SK-N-SH treated with all-trans-retinoic acid at 6 μM for 48 hours (cell line): ENCODE results near the gene ST3GAL5.
"Not testable (repeated sequence)": the region's sequence is repeated elsewhere in the genome, so short reads cannot be mapped to it uniquely, and the experiment has no call there.

Source experiments
- ATAC-seq: fragments of 200-7000 bp; cut with Tn5 transposase; 3 replicates; pipeline ENCODE4 v1.9.1; 2020; ENCODE audit warnings: mild to moderate bottlenecking, moderate library complexity
- ARNTL ChIP-seq: fragments of 450-650 bp; formaldehyde crosslinking; IDR thresholded peaks from 2 replicates; pipeline ENCODE4 v1.5.0; 2020; ENCODE audit warnings: low read depth, mild to moderate bottlenecking, moderate library complexity, borderline replicate concordance
- BACH2 ChIP-seq: fragments of 250-450 bp; sonication (Bioruptor Pico); IDR thresholded peaks from 2 replicates; pipeline ENCODE4 v1.9.0; 2021; ENCODE audit warnings: mild to moderate bottlenecking, borderline replicate concordance
- ESRRG ChIP-seq: fragments of 250-450 bp; sonication (Bioruptor Pico); IDR thresholded peaks from 2 replicates; pipeline ENCODE4 v1.6.1; 2021; ENCODE audit warnings: mild to moderate bottlenecking
- ISL1 ChIP-seq: fragments of 250-450 bp; sonication (Bioruptor Pico); IDR thresholded peaks from 2 replicates; pipeline ENCODE4 v2.1.2; 2022; ENCODE audit warnings: mild to moderate bottlenecking, moderate library complexity
- OSR1 ChIP-seq: fragments of 250-450 bp; sonication (Bioruptor Pico); IDR thresholded peaks from 2 replicates; pipeline ENCODE4 v1.8.0; 2022; ENCODE audit warnings: moderate library complexity, mild to moderate bottlenecking, inconsistent platforms
- RARB ChIP-seq: fragments of 250-450 bp; sonication (Bioruptor Pico); IDR thresholded peaks from 2 replicates; pipeline ENCODE4 v1.8.0; 2021; ENCODE audit warnings: mild to moderate bottlenecking, moderate library complexity
- SNAI2 ChIP-seq: fragments of 250-450 bp; sonication (Bioruptor Pico); IDR thresholded peaks from 2 replicates; pipeline ENCODE4 v1.5.0; 2020; ENCODE audit warnings: mild to moderate bottlenecking, moderate library complexity
- TOX ChIP-seq: fragments of 250-450 bp; sonication (Bioruptor Pico); IDR thresholded peaks from 2 replicates; pipeline ENCODE4 v1.8.0; 2021; ENCODE audit warnings: mild to moderate bottlenecking, moderate library complexity, borderline replicate concordance
- ZC3H10 ChIP-seq: fragments of 250-450 bp; sonication (Bioruptor Pico); IDR thresholded peaks from 2 replicates; pipeline ENCODE4 v1.5.1; 2021; ENCODE audit warnings: mild to moderate bottlenecking, moderate library complexity
- ZFP3 ChIP-seq: fragments of 250-450 bp; sonication (Bioruptor Pico); IDR thresholded peaks from 2 replicates; pipeline ENCODE4 v1.5.0; 2020; ENCODE audit warnings: mild to moderate bottlenecking, moderate library complexity
- ZNF70 ChIP-seq: fragments of 450-650 bp; formaldehyde crosslinking; IDR thresholded peaks from 2 replicates; pipeline ENCODE4 v1.5.0; 2020; ENCODE audit warnings: mild to moderate bottlenecking, moderate library complexity
- ZNF8 ChIP-seq: fragments of 450-650 bp; formaldehyde crosslinking; IDR thresholded peaks from 2 replicates; pipeline ENCODE4 v1.5.0; 2020; ENCODE audit warnings: mild to moderate bottlenecking, moderate library complexity
- TF ChIP-seq, protein P1 (sequence below): fragments of 250-450 bp; sonication (Bioruptor Pico); IDR thresholded peaks from 2 replicates; pipeline ENCODE4 v1.8.0; 2020; ENCODE audit warnings: mild to moderate bottlenecking, moderate library complexity, borderline replicate concordance
- TF ChIP-seq, protein P2 (sequence below): fragments of 250-450 bp; sonication (Bioruptor Pico); IDR thresholded peaks from 2 replicates; pipeline ENCODE4 v1.5.0; 2020; ENCODE audit warnings: mild to moderate bottlenecking, moderate library complexity
- TF ChIP-seq, protein P3 (sequence below): fragments of 250-450 bp; sonication (Bioruptor Pico); IDR thresholded peaks from 2 replicates; pipeline ENCODE4 v1.8.0; 2021; ENCODE audit warnings: low read depth, mild to moderate bottlenecking, moderate library complexity, borderline replicate concordance

Gene ST3GAL5

DNA sequence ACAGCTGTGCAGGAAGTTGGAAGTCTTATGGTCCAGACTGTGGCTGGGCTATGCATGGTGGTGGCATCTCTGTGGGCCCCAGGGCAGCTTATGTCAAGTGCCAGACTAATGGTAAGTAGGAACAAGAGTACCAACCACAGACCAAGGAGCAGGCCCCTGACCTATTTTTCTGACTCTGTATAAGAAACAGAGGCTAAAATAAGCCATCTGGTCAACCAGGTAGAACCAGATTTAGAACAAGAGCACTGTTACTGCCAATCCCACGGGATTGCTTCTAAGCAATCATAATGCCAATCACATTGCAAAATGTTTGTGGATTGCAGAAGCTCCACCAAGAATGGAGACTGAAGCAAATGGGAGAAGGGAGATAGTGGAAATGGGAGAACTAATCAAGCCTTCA lies 11.1 kb upstream of the ST3GAL5 start (continued):
- TF ChIP-seq, protein P1, sequence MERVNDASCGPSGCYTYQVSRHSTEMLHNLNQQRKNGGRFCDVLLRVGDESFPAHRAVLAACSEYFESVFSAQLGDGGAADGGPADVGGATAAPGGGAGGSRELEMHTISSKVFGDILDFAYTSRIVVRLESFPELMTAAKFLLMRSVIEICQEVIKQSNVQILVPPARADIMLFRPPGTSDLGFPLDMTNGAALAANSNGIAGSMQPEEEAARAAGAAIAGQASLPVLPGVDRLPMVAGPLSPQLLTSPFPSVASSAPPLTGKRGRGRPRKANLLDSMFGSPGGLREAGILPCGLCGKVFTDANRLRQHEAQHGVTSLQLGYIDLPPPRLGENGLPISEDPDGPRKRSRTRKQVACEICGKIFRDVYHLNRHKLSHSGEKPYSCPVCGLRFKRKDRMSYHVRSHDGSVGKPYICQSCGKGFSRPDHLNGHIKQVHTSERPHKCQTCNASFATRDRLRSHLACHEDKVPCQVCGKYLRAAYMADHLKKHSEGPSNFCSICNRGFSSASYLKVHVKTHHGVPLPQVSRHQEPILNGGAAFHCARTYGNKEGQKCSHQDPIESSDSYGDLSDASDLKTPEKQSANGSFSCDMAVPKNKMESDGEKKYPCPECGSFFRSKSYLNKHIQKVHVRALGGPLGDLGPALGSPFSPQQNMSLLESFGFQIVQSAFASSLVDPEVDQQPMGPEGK: no peak
- TF ChIP-seq ZFP3: no peak
- TF ChIP-seq, protein P2, sequence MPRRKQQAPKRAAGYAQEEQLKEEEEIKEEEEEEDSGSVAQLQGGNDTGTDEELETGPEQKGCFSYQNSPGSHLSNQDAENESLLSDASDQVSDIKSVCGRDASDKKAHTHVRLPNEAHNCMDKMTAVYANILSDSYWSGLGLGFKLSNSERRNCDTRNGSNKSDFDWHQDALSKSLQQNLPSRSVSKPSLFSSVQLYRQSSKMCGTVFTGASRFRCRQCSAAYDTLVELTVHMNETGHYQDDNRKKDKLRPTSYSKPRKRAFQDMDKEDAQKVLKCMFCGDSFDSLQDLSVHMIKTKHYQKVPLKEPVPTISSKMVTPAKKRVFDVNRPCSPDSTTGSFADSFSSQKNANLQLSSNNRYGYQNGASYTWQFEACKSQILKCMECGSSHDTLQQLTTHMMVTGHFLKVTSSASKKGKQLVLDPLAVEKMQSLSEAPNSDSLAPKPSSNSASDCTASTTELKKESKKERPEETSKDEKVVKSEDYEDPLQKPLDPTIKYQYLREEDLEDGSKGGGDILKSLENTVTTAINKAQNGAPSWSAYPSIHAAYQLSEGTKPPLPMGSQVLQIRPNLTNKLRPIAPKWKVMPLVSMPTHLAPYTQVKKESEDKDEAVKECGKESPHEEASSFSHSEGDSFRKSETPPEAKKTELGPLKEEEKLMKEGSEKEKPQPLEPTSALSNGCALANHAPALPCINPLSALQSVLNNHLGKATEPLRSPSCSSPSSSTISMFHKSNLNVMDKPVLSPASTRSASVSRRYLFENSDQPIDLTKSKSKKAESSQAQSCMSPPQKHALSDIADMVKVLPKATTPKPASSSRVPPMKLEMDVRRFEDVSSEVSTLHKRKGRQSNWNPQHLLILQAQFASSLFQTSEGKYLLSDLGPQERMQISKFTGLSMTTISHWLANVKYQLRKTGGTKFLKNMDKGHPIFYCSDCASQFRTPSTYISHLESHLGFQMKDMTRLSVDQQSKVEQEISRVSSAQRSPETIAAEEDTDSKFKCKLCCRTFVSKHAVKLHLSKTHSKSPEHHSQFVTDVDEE (CRISPR knock-in tag): no peak
- no peak for TF ChIP-seq TOX (CRISPR knock-in tag)
- no peak for TF ChIP-seq ZNF70
- no peak for TF ChIP-seq ESRRG (CRISPR knock-in tag)
- TF ChIP-seq ISL1 (CRISPR knock-in tag): no peak
- TF ChIP-seq RARB (CRISPR knock-in tag): no peak
- TF ChIP-seq, protein P3, sequence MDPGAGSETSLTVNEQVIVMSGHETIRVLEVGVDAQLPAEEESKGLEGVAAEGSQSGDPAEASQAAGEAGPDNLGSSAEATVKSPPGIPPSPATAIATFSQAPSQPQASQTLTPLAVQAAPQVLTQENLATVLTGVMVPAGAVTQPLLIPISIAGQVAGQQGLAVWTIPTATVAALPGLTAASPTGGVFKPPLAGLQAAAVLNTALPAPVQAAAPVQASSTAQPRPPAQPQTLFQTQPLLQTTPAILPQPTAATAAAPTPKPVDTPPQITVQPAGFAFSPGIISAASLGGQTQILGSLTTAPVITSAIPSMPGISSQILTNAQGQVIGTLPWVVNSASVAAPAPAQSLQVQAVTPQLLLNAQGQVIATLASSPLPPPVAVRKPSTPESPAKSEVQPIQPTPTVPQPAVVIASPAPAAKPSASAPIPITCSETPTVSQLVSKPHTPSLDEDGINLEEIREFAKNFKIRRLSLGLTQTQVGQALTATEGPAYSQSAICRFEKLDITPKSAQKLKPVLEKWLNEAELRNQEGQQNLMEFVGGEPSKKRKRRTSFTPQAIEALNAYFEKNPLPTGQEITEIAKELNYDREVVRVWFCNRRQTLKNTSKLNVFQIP (CRISPR knock-in tag): no peak
- TF ChIP-seq, all 23 proteins: peak for 0

DNA sequence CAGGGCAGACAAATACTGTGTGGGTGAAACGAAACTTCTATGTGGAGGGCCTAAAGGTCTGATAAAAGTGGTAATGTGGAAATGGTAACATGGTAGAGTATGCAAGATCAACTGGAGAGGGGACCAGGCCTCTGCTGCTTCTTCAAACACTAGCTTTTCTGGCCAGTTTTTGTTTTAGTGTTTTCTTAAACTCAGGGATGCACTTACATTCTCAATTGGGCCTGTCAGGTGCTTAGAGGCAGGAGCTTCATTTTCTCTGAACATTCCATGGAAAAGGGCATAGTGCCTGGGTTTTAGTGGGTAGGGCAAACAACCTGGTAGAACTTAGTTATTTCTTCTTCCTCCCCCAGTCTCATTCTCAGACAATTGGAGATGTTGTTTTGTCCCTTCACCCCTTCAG lies 10.5 kb upstream of the ST3GAL5 start:
- TF ChIP-seq RARB (CRISPR knock-in tag) (no peak), ZNF8 (no peak), ARNTL (CRISPR knock-in tag) (no peak), OSR1 (CRISPR knock-in tag) (no peak), ZC3H10 (CRISPR knock-in tag) (no peak), SNAI2 (CRISPR knock-in tag) (no peak)
- ATAC-seq: no peak

DNA sequence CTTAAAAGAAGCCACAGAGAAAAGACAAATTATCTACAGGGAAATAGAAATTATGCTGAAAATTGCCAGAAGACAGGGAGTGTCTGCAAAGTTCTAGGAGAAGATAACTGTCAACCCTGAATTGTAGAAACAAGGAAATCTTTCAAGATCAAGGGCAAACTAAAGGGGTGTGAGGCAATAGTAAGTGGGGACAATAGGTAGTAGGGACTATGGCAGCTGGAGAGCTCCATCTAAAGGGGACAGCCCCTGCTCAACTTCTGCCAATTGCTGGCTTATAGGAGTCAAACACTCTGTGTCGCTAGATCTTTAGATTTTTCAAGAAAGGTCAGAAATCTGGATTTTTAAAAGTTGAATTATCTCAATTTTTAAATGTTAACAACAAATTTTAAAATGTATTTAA lies 10.1 kb upstream of the ST3GAL5 start:
- ATAC-seq: no peak
- TF ChIP-seq ZNF70 (no peak), ISL1 (CRISPR knock-in tag) (no peak), OSR1 (CRISPR knock-in tag) (no peak), SNAI2 (CRISPR knock-in tag) (no peak), BACH2 (CRISPR knock-in tag) (no peak), ZFP3 (no peak)
- TF ChIP-seq, protein P2 (CRISPR knock-in tag): no peak
- TF ChIP-seq, all 23 proteins: peak for 0

DNA sequence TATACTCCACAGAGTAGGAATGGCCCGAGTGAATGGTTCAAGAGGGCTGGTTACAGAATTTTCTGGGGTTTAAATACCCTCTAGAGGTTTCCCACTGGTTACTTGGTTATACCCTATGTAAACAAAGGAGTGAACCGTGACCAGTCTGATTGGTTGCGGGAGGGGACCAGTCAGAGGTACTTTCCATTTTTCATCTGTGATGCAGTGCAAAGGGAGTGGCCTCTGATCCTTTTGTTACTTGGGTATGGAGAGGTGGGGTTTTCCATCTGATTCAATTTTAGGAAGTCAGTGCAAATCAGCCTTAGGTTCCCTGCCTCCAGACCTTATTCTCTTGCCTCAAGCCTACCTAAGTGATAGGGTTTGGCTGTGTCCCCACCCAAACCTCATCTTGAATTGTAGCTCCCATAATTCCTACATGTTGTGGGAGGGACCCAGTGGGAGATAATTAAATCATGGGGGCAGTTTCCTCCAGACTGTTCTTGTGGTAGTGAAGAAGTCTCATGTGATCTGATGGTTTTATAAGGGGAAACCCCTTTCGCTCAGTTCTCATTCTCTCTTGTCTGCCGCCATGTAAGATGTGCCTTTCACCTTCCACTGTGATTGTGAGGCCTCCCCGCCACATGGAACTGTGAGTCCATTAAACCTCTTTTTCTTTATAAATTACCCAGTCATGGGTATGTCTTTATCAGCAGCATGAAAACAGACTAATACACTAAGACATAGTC lies 5.9 kb upstream of the ST3GAL5 start:
- not testable (repeated sequence) for ATAC-seq
